A549 (cell line): ENCODE results near the gene DLX5. TPM values are rescaled to one million over a fixed set of nuclear protein-coding genes. Genes with fewer than 3 reads are reported as not detected.

Experiments
- ATAC-seq, 2 experiments: fragments of 200-7000 bp in 1 of 2; fragments of >200 bp in 1 of 2; cut with Nextera tagmentation in 1 of 2; cut with Tn5 transposase in 1 of 2; 3 replicates each; pipeline versions ENCODE4 v1.8.0 to v1.9.1; 2018 to 2020; ENCODE audit warnings: mild to moderate bottlenecking in 1 of 2, moderate library complexity in 1 of 2
- CTCF ChIA-PET: fragments of 300-600 bp; sonication (Branson Sonifier 250); formaldehyde crosslinking; extraction: SDS; loops from one replicate; lab custom pipeline; 2021; ENCODE audit warnings: antibody characterized with exemption, inconsistent platforms; lab: Yijun Ruan, JAX
- POLR2A ChIA-PET: fragments of 350-600 bp; formaldehyde crosslinking; extraction: SDS; loops from one replicate; lab custom pipeline; 2021; ENCODE audit warnings: antibody characterized with exemption, inconsistent platforms; lab: Yijun Ruan, JAX
- DNase-seq, 2 experiments: peaks; one replicate each; pipeline versions ENCODE4 v3.0.0 to v3.0.0-alpha.2; 2011 to 2016; ENCODE audit warnings: low read depth in 1 of 2, low spot score in 1 of 2
- FAIRE-seq: peaks from 2 replicates; lab custom pipeline; 2011; peaks lifted over from hg19 to GRCh38; lab: Jason Lieb, UNC
- H3K27ac ChIP-seq, 2 experiments: fragments of >200 bp; sonication (Bioruptor Twin); formaldehyde crosslinking; 3 replicates each; pipeline ENCODE4 v1.5.1; 2016 to 2017
- H3K4me1 ChIP-seq: fragments of >200 bp; sonication (Bioruptor Twin); formaldehyde crosslinking; 3 replicates; pipeline ENCODE4 v1.6.1; 2016
- H3K4me2 ChIP-seq: fragments of >200 bp; sonication (Bioruptor Twin); formaldehyde crosslinking; 3 replicates; pipeline ENCODE4 v1.6.1; 2016
- H3K4me3 ChIP-seq: fragments of >200 bp; sonication (Bioruptor Twin); formaldehyde crosslinking; 3 replicates; pipeline ENCODE4 v1.5.1; 2016
- H3K9me3 ChIP-seq: fragments of >200 bp; sonication (Bioruptor Twin); formaldehyde crosslinking; 3 replicates; pipeline ENCODE4 v1.6.1; 2016
- ATOH8 ChIP-seq: fragments of 250-450 bp; sonication (Bioruptor Pico); IDR thresholded peaks from 2 replicates; pipeline ENCODE4 v1.5.0; 2020; ENCODE audit warnings: low read depth, mild to moderate bottlenecking, moderate library complexity
- BHLHE40 ChIP-seq: IDR thresholded peaks from 2 replicates; pipeline ENCODE4 v1.6.1; 2012; ENCODE audit warnings: low read depth, low read length, inconsistent platforms
- CEBPB ChIP-seq, 2 experiments: fragments of >200 bp in 1 of 2; sonication (Bioruptor Twin) in 1 of 2; formaldehyde crosslinking in 1 of 2; IDR thresholded peaks; 2 replicates each; pipeline ENCODE4 v1.6.1; 2012 to 2016
- CTCF ChIP-seq: fragments of >200 bp; sonication (Bioruptor Twin); formaldehyde crosslinking; IDR thresholded peaks from 3 replicates; pipeline ENCODE4 v1.5.1; 2016
- EHF ChIP-seq: fragments of 250-450 bp; sonication (Bioruptor Pico); IDR thresholded peaks from 2 replicates; pipeline ENCODE4 v1.5.0; 2020; ENCODE audit warnings: mild to moderate bottlenecking
- ELK1 ChIP-seq: fragments of 150-350 bp; IDR thresholded peaks from 2 replicates; pipeline ENCODE4 v1.6.1; 2014; ENCODE audit warnings: low read depth, mild to moderate bottlenecking, low read length
- HOXB5 ChIP-seq: fragments of 250-450 bp; sonication (Bioruptor Pico); IDR thresholded peaks from 2 replicates; pipeline ENCODE4 v1.5.0; 2020; ENCODE audit warnings: mild to moderate bottlenecking, moderate library complexity
- JUNB ChIP-seq: fragments of >200 bp; sonication (Bioruptor Twin); formaldehyde crosslinking; IDR thresholded peaks from 2 replicates; pipeline ENCODE4 v1.6.1; 2016
- KDM1A ChIP-seq: fragments of 200-600 bp; sonication (generic); IDR thresholded peaks from 2 replicates; pipeline ENCODE4 v1.6.1; 2016; ENCODE audit warnings: low read depth, mild to moderate bottlenecking
- KDM5A ChIP-seq: fragments of 200-600 bp; sonication (generic); IDR thresholded peaks from 2 replicates; pipeline ENCODE4 v1.6.1; 2016; ENCODE audit warnings: antibody characterized with exemption, mild to moderate bottlenecking
- MAFK ChIP-seq: fragments of 450-650 bp; IDR thresholded peaks from 2 replicates; pipeline ENCODE4 v1.6.1; 2014; ENCODE audit not compliant: partially characterized antibody
- MYC ChIP-seq: IDR thresholded peaks from 2 replicates; pipeline ENCODE4 v1.6.1; 2012; ENCODE audit warnings: mild to moderate bottlenecking, inconsistent platforms, low read length, improper control_type of control experiment, borderline replicate concordance
- RAD21 ChIP-seq, 2 experiments: fragments of >200 bp in 1 of 2; sonication (Bioruptor Twin) in 1 of 2; formaldehyde crosslinking in 1 of 2; IDR thresholded peaks in 1 of 2; conservative IDR thresholded peaks in 1 of 2; 2 replicates in 1 of 2; 3 replicates in 1 of 2; pipeline ENCODE4 v1.6.1; 2012 to 2018; ENCODE audit warnings: inconsistent platforms in 1 of 2
- SMC3 ChIP-seq: fragments of >200 bp; sonication (Bioruptor Twin); formaldehyde crosslinking; IDR thresholded peaks from 3 replicates; pipeline ENCODE4 v1.6.1; 2018; ENCODE audit warnings: inconsistent platforms
- SREBF2 ChIP-seq: fragments of 450-650 bp; IDR thresholded peaks from 2 replicates; pipeline ENCODE4 v1.6.1; 2014; ENCODE audit warnings: mild to moderate bottlenecking, moderate library complexity
- WGBS: methylation state at CpG from one replicate; pipeline ENCODE4 v1.1.6; 2017; ENCODE audit errors: missing lambda C conversion rate; 5-methylcytosine and 5-hydroxymethylcytosine counted together
- polyA plus RNA-seq, 4 experiments: library from polyadenylated mRNA; depleted of rRNA in 3 of 4; stranded (reverse); fragments of >200 nt; fragmentation: RNase III in 1 of 4; extraction: RNeasy Plus Mini Kit Qiagen cat#74134 plus additional on column Dnase treatment in 1 of 4; gene quantifications; 2 replicates in 3 of 4; 3 replicates in 1 of 4; pipeline ENCODE4 v1.2.3, GENCODE V29; 2011 to 2017

Gene DLX5
- polyA plus RNA-seq, 2 of the 4 experiments (the other 2 are of a cell fraction), result not detected

GRCh38 chr7:97027427-97028234 lies 3.0 kb upstream of the DLX5 start:
- TF ChIP-seq SMC3 (peak; percentile 90), KDM1A (no peak), MYC (no peak), RAD21 (conservative IDR thresholded peaks at IDR 0.05 in 1 of 2, IDR thresholded peaks at IDR 0.05 in 1 of 2) (peak; percentile 94 to 95), CEBPB (IDR thresholded peaks at IDR 0.05) (peak; percentile 32 to 89; a peak in 3 of 4 replicates), CTCF (peak; percentile 84)
- TF ChIP-seq, all 56 proteins: peak for 4
- no peak for FAIRE-seq
- CTCF ChIA-PET, result interaction anchor here (0.5 to 3.9 kb wide), 60 partner anchors 8 to 1301 kb away, joined by 3 to 51 read pairs (median 4); partner anchors contain the start of gene DLX6
- Histone ChIP-seq H3K9me3 (no peaks in the 10 kb centered on the region), H3K27ac (no peak overlapping the region), H3K4me2 (peak overlapping the region; percentile 74), H3K4me3 (peak overlapping the region; percentile 24; the same call in 1 of the 3 replicates), H3K4me1 (peaks cover 5% of the 10 kb centered on the region; the same call in 1 of the 3 replicates)
- peak; percentile 81 to 91 for ATAC-seq
- DNase-seq, result peak; percentile 55 to 73
- WGBS, result 14% methylated on average over 19 of the region's 23 CpGs
- POLR2A ChIA-PET, result interaction anchor here (1.3 kb wide), 1 partner anchor 952 kb away, joined by 5 read pairs; no protein-coding TSS in a partner anchor

GRCh38 chr7:97026715-97027426 lies 2.2 kb upstream of the DLX5 start:
- ChIA-PET CTCF (interaction anchor here (0.6 to 3.9 kb wide), 51 partner anchors 9 to 1301 kb away, joined by 3 to 51 read pairs (median 4); partner anchors contain the start of gene DLX6), POLR2A (interaction anchor here (1.3 kb wide), 1 partner anchor 951 kb away, joined by 5 read pairs; no protein-coding TSS in a partner anchor)
- H3K4me2 ChIP-seq, result peak overlapping the region; percentile 74
- no peak overlapping the region for H3K4me3 ChIP-seq
- H3K9me3 ChIP-seq, result no peaks in the 10 kb centered on the region
- peaks cover 5% of the 10 kb centered on the region; the same call in 1 of the 3 replicates for H3K4me1 ChIP-seq
- ATAC-seq (no peak), DNase-seq (no peak), FAIRE-seq (no peak)
- TF ChIP-seq ELK1, result no peak
- no peak for TF ChIP-seq SREBF2
- TF ChIP-seq KDM5A, result no peak
- no peak for TF ChIP-seq KDM1A
- no peak for TF ChIP-seq HOXB5 (CRISPR knock-in tag)
- TF ChIP-seq MYC, result no peak
- TF ChIP-seq MAFK, result no peak
- TF ChIP-seq JUNB, result no peak
- no peak for TF ChIP-seq EHF (CRISPR knock-in tag)
- no peak for TF ChIP-seq BHLHE40
- no peak for TF ChIP-seq ATOH8 (CRISPR knock-in tag)
- 63% methylated on average over 17 of the region's 17 CpGs for WGBS
- H3K27ac ChIP-seq, result no peak overlapping the region
